Camera-type eye (tissue), 1 donor: ENCODE data around the gene VCY1B. TPM values are rescaled to one million over a fixed set of nuclear protein-coding genes. Genes with fewer than 3 reads are reported as not detected.

ENCODE experiments used
- total RNA-seq: library from RNA; depleted of rRNA; stranded (reverse); fragments of >200 nt; gene quantifications from one replicate; pipeline ENCODE4 v1.2.3, GENCODE V29; 2014

The VCY1B gene
- not detected for total RNA-seq

DNA sequence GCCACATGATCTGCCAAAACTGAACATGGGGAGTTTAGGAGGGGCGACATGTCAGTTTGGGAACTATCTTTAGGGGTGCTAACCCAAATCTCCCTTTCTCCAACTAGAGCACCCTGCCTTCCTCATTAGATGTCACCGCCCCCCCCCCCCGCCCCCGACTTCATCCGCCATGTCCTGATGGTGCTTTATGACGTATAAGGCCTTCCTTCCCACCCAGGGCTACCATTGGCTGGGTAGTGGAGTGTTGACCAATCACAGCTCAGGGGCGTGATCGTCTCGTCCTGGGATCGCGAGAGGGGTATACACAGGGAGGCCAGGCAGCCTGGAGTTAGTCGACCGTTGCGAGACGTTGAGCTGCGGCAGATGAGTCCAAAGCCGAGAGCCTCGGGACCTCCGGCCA, at the start of gene VCY1B:
TSS of gene VCY1B (plus strand) at position 301 of the 400 bp plus-strand sequence. CDS start at position 364, 63 bp downstream.

Other genes with a start within 250 kb of the VCY1B start
- gene VCY, start 69.8 kb upstream of the VCY1B start, total RNA-seq, result not detected